ENCODE measurements around the gene DCANP1.

Gene DCANP1

DNA sequence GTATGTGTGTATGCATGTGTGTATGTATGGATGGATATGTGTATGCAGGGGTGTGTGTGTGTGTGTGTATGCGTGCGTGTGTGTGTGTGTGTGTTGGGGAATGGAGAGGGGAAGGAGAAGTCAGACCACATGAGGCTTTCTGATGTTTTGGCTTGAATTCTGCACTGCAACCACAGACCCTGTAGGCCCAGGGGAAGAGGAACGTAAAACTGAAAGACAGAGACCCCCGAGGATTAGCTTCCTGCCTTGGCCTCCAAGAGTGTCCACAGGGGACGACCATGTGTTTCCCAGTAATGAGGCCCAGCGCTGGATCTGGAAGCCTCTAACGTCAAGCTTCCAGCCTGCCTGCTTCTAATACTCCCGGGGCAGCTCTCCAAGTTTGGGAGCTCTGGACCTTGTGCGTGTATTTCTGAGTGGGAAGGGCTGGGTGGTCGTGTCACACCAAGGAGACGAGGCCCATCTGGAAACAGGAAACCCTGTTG lies 5.8 kb downstream of the DCANP1 start:
- DNase-seq (ENCODE audit: low spot score), result no peak

DNA sequence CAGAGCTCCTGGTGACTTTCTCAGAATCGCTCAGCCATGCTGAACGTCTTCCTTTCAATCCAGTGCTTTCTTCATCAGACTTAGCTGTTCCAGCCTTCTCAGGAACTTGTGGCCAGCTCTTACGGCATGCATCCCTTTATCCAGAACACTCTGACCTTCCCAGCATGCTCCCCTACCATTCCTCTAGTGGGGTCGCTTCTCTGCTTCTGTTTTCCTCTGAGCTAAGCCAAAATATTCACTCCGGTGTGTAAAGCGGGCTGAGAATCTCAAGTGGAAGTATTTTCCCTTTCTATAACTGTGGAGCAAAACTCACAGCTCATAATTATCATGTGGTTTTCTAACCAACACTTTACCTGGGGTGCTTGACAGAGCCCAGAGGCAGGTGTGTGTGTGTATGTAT lies 6.2 kb downstream of the DCANP1 start:
- DNase-seq (ENCODE audit: low spot score), result no peak

- DNase-seq (ENCODE audit: low spot score), result no peak
Measured at GRCh38 chr5:135439231-135440205, 7.6 kb downstream of the DCANP1 start.

DNA sequence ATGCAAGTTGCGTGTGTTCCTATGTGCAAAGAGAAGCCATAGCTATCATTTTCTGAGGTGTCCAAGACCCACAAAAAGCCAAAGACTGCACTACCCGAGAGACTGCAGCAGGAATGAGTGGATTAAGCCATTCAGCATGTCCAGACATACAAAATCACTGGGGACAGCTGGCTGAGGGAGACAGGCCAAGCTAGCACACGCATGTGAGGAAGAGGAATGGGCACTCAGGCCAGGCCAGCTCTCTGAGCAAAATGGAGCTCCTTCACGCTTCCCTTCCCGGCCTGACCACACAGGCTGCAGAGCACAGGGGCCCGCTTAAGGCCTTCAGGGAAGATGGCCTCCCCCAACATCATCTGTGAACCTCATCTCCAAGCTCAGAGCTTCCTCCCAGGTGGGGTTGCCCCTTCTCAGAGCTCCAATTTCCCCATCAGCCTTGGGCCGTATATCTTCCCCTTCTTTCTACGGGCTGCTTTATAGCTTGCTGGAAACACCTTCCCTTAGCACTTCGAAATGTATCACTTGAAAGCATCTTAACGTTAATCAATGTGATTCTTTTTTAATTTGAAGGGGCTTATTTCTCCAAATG lies 8.4 kb downstream of the DCANP1 start:
- no peak for DNase-seq (ENCODE audit: low spot score)

- DNase-seq (ENCODE audit: low spot score), result no peak
Measured at GRCh38 chr5:135437796-135438560, 9.2 kb downstream of the DCANP1 start.

- no peak for DNase-seq (ENCODE audit: low spot score)
Measured at GRCh38 chr5:135437422-135437795, 9.7 kb downstream of the DCANP1 start.

DNA sequence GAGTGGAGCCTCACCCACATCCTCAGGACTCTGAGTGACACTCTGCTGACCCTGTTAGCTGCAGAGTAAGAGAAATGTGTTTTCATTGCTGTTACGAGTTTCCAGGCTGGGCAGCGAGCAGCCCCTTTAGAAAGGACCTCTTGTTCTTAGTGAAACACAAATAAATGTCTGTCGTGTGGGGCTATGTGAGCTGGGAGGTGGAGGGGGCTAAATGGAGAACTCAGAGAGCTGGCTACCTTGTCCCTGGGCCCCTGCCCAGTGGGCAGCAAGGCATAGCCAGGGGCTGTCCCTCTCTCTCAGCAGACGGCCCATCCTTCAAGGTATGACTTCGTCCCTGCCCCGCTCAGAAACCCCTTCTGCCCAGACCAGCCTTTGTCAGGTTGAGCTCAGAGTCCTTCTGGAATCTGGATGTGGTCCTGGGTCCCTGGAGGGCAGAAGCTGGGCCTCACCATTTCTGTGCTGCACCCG lies 10.2 kb downstream of the DCANP1 start:
- no peak for DNase-seq (ENCODE audit: low spot score)

DNA sequence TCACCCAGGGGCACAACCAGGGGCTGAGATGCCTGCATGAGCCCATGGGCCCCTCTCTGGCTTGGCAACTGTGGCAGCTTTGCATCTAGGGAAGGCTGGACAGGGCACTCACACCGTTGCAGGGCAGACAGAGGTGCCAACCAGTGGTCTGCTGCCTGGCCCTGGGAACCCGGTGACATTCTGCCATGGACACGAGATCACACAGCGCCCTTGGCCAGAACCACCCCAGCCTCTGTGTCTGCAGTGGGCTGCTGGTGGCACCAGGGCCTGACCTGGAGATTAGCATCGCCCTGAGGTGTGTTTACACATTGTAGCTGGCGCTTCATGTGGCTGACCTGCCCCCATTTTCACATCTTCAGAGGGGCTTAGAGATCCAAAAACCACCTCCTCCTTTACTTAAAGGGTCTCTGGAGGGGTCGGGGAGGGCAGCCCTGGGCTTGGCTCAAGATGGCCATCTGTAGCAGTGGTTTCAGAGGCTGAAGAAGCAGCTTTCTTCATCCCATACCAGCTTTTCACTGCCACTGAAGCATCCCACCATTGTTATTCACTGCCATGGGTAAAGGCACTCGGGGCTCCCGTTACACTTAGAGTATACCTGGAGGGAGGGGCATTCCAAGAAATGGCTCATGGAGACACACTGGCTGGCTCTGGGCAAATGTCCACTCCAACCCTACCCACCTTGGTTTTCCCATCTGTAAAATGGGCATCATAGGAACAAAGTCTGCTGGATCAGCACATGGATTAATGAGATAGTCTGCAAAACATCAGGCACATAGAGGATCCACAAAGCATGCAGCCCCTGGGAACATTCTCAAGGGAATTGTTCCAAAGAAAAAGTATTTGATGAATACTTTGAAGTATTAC lies 11.4 kb downstream of the DCANP1 start:
- DNase-seq (ENCODE audit: low spot score), result no peak

- DNase-seq (ENCODE audit: low spot score), result no peak
Measured at GRCh38 chr5:135434591-135435466, 12.3 kb downstream of the DCANP1 start.

- no peak for DNase-seq (ENCODE audit: low spot score)
Measured at GRCh38 chr5:135433681-135434426, 13.3 kb downstream of the DCANP1 start.

DNA sequence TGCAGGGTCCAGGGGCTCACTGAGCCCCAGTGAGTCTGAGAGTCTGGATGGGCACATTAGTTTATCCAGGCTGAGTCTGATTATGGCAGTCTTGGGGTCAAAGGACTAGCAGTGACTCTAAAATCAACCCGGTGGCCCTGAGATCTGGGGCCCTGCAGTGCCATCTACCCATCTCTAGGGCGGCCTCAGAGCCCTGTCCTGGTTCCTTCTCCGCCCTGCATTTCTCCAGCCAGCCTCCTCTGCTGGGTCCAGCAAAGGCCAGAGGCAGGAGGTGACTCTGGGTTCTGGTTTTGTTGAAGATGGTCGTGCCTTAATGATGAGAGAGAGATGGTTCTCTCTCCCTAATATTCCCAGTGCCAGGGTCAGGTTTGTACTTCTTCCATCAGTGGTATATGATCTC lies 15.0 kb downstream of the DCANP1 start:
- DNase-seq (ENCODE audit: low spot score), result no peak

DNA sequence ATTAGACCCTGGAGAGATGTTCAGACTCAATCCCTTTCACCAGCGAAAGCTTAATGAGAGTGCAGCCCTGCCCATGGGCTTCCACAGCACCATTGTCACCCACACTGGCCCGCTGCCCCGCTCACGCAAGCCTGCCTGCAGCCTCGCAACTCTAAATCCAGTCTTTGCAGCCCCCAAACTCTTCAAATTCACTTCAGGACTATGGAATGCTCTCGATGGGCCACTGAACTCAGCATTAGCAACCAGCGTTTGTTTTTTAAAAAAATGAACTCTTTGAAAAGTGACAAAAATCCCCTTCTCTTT lies 17.1 kb downstream of the DCANP1 start:
- DNase-seq (ENCODE audit: low spot score), result no peak

DNA sequence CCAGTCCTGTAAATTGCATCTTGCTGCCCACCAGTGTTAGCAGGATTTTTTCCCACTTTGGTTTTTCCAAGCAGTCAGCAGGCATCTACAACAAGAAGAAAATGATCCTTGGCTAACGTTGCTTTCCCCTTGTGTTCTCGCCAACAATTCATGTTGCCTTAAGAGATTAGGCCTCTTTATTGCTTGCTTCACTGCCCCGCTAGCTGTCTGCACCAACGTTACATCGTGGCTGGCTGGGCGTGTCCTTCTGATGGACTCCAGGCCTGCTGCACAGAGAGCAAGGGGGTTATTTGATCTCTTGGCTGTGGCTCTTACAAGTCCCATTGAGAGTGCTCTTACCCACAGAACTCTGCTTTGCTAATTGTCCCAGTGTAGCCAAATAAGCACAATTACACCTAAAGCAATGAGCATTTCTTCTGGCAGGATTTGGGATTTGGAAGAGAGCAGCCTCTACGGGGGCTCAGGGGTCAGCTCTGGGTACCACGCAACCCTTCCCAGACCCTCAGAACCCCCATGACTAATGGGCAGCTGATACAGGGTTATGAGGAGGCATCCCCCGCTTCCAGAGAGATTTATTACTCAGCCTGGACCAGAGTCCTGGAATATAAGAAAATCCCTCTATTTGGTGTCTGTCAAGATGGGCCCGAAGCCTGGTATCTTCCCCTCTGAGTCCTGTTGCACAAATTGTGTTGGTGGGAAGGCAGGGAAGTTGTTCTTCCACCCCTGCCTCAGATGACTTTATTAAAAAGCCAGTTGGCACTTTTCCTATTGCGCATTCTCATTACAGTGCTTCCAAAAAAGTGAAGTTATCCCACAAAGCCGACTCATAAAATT lies 17.6 kb downstream of the DCANP1 start:
- DNase-seq (ENCODE audit: low spot score), result no peak

GRCh38 chr5:135428586-135428985 lies 18.6 kb downstream of the DCANP1 start:
- no peak for DNase-seq (ENCODE audit: low spot score)

DNA sequence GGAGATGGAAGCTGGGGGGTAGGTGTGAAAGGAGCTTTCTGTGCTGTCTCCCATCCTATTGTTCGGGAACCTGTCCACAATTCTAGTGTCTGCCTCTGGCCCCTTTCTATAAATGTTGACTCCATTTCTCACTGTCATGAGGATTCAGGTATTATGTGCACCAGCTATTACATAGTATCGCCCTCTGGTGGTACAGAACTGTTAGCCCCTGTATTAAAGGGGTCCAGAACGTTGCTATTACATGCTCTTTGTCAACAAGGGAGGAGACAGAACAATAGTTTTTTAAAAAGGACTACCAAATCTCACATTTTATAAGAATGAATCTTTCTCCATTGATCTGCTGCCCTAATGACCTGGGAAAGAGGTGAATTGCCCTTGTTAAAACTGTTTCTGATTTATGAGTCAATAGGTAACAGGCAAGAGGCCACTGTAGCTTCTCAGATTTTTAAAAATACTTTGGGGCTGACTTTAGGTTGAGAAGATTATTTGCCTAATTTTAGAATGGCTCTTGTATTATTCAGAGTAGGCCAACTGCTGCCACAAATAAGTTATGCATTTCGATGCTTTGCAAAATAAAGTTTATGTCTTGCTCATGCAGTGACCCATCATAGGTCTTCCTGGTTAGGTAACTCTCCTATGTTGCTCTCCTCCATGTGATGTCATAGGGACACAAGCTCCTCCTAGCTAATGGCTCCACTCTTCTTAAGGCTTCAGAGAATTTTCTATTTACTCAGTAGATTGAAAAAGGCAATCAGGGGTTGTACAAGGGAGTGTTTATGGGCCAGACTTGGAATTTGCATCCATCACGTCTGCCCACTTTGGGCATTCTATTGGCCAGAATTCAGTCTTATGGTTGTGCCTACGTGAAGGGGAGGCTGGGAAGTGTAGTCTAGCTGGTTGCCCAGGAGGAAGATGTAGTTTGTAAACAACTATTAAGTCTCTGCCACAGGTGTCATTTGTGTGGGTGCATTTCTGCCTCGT lies 20.8 kb downstream of the DCANP1 start:
- DNase-seq (ENCODE audit: low spot score), result peak; percentile 57

DNA sequence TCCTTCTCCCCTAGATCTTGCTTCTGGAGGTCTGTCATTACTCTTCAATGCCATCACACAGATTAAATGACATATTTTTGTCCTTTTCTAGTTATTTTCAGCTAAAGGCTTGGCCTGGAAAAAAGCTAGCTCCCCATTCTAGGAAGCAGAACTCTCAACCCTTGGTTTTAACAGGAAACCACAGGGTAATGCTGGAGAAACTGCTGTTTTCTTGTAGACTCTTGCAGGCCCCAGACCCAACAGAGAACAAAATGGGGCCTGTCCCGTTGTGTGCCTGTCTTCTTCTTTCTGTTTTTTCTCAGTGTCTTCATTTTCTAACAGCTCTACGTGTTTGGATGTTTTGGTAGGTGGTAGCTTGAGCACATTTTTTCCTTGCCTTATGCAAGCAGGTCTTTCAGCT lies 21.5 kb downstream of the DCANP1 start:
- DNase-seq (ENCODE audit: low spot score), result no peak

DNA sequence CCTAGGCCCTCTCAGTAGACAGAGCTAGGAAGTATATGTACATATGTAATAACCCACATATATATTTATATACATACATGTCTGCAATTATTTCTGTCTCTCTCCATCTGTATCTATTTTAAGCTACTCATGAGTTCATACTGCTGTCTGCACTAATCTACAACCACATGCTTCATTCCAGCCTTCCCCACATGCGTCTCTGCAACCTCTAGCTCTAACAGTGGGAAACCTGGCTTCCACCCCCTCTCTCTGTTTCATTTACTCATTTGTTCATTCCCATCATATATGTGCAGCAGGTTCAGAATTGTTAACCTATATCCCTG lies 23.3 kb downstream of the DCANP1 start:
- DNase-seq (ENCODE audit: low spot score), result no peak

Measured in hematopoietic multipotent progenitor cell treated with erythropoietin and hydrocortisone succinate and interleukin-3 and kit ligand, for 17 days (in vitro differentiated cells).